Activated CD4-positive, alpha-beta T cell treated with anti-CD3 and anti-CD28 coated beads for 24 hours (primary cell): ENCODE data around the gene CD200R1L.
"Not testable (repeated sequence)": the region's sequence is repeated elsewhere in the genome, so short reads cannot be mapped to it uniquely, and the experiment has no call there.

ENCODE experiments used
- DNase-seq, 2 donors: peaks; one replicate each; pipeline ENCODE4 v3.0.0-alpha.2; 2020; ENCODE audit warnings: low read depth in 2 of 2

The CD200R1L gene, protein sequence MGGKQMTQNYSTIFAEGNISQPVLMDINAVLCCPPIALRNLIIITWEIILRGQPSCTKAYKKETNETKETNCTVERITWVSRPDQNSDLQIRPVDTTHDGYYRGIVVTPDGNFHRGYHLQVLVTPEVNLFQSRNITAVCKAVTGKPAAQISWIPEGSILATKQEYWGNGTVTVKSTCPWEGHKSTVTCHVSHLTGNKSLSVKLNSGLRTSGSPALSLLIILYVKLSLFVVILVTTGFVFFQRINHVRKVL

DNA sequence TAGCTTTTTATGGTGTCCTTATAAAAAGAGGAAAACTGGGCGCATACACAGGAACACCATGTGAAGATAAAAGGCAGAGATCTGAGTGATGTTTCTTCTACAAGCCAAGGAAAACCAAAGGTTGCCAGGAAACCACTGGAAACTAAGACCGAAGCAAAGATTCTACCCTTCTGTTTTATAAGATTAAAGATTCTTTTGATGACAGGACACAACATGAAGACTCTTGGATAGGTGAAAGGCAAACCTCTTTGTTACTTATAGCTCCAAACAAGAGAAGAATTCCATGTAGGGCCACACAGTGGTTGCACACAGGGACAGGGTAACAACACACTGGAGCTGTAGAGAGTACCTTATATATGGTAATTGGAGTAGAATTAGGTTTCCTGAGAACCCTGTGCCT is at the start of gene CD200R1L:
CD200R1L (minus strand) TSS at position 101 of the 400 bp plus-strand sequence. CDS start 17,497 bp downstream, outside the sequence.
- no peak for DNase-seq

- DNase-seq = no peak
Observed at GRCh38 chr3:112894258-112894657, 47.6 kb upstream of the CD200R1L start.

- DNase-seq = no peak
Observed at GRCh38 chr3:112889357-112889756, 42.7 kb upstream of the CD200R1L start.

- DNase-seq = no peak
Observed at GRCh38 chr3:112888381-112889085, 41.9 kb upstream of the CD200R1L start.

GRCh38 chr3:112884678-112885290 is 38.1 kb upstream of the CD200R1L start:
- no peak for DNase-seq

DNA sequence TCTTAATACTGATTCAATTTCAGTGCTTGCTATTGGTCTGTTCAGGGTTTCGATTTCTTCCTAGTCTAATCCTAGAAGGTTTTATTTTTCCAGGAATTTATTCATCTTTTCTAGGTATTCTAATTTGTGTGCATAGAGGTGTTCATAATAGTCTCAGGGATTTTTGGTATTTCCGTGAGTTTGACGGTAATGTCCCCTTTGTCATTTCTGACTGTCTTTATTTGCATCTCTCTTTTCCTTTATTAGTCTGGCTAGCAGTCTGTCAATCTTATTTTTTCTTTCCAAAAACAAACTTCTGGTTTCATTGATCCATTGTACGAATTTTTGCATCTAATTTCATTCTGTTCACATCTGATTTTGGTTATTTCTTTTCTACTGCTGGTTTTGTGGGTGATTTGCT is 35.2 kb upstream of the CD200R1L start:
- no peak for DNase-seq

- DNase-seq = no peak
Observed at GRCh38 chr3:112875561-112875960, 28.9 kb upstream of the CD200R1L start.

DNA sequence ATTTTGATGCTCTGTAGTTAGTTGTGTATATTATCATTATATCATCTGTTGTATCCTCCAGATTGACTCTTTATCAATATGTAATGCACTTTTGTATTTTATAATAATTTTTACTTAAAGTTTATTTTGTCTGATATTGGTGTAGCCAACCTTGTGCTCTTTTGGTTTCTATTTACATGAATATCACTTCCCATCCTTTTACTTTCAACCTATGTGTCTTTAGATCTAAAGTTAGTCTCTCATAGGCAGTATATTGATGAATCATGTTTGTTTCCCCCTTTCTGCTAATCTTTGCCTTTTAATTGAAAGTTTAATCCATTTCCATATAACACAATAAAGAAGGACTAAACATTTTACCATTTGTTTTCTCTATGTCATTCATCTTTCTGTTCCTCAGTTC is 28.1 kb upstream of the CD200R1L start:
- DNase-seq = no peak

GRCh38 chr3:112873632-112874031 is 27.0 kb upstream of the CD200R1L start:
- no peak for DNase-seq

DNA sequence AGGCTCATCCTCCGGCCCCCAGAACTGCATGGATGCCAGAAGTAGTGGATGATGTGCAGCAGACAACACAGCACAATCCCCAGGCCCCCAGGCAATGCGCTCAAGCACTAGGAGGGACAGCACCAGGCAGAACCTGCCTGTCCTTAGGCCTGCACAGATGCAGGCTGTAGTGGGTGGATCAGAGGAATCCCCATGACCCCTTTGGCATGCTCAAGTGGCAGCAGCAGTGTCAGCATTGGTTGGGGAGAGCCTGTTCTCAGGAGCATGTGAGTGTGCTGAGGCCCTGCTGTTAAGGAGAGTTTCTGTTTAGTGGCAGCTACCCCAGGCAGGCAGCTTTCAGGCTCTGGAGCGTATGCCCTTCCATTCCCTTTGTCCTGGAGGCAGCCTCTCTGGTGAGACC is 25.1 kb upstream of the CD200R1L start:
- no peak for DNase-seq

GRCh38 chr3:112865757-112866156 is 19.1 kb upstream of the CD200R1L start:
- DNase-seq = no peak

DNA sequence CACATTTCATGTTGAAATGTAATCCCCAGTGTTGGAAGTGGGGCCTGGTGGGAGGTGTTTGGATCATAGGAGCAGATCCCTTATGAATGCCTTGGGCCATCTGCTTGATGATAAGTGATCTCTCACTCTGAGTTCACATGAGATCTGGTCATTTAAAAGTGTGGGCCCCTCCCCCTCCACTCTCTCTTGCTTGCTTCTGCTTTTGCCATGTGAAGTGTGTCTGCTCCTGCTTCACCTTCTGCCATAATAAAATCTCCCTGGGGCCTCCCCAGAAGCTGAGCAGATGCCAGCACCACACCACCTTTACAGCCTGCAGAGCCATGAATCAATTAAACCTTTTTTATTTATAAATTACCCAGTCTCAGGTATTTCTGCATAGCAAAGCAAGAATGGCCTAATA is 14.2 kb upstream of the CD200R1L start:
- DNase-seq = no peak

GRCh38 chr3:112858410-112859069 is 11.9 kb upstream of the CD200R1L start:
- DNase-seq = no peak

DNA sequence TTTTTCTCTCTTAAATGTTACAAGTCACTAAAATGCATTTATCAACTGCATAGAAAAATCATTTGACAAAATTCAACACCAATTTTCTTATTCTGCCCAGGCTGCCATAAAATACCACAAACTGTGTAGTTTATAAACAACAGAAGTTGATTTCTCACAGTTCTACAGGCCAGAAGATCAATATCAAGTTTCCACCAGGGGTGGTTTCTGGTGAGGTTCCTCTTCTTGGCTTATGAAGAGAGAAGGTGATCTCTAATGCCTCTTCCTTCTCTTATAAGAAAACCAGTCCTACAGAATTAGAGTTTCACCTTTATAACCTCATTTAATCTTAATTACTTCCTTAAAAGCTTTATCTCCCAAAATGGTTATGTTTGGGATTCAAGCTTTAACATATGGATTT is 10.9 kb upstream of the CD200R1L start:
- no peak for DNase-seq

DNA sequence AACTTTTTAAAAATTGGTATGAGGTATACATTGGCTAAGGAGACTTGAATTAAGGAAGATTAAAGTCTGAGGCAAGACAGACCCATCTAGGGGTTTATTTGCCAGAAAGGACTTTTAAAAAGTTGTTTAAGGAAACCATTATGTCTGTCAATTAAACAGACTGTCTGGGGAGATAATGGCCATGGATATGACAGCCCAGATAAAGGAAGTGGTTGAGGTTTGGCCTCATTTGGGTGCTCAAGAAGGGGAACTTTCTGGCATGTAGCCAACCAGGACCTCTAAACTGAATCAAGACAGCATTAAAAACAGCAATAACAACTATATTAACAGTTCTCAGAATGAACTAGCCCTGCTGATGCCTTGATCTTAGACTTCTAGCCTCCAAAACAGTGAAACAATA is 9.9 kb upstream of the CD200R1L start:
- no peak for DNase-seq

DNA sequence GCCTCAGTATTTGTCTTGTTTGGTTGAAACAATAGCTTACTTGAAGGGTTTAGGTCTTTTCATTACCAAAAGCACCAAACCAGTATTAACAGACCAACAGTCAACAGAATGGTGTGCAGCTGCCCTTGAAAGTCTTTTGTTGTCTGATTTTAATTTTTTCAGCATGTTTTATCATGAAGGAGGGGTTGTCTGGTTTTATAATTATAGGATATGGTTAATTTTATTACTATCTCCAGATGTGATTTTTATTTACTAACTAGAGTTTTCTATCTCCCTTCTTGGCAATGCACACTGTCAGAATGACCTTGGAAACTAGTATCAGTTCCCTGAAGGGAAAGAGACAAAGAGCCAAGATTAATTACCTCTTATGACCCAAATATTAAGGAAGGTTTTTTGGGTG is 9.2 kb upstream of the CD200R1L start:
- no peak for DNase-seq

DNA sequence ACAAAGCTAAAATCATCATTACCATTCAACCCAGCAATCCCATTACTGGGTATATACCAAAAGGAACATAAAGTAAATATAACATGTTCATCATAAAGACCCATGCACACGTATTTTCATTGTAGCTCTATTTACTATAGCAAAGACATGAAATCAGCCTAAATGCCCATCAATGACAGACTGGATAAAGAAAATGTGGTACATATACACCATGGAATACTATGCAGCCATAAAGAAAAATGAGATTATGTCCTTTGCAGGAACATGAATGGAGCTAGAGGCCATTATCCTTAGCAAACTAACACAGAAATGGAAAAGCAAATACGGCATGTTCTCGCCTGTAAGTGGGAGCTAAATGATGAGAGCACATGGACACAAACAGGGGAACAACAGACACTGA is 8.4 kb upstream of the CD200R1L start:
- not testable (repeated sequence) for DNase-seq

DNA sequence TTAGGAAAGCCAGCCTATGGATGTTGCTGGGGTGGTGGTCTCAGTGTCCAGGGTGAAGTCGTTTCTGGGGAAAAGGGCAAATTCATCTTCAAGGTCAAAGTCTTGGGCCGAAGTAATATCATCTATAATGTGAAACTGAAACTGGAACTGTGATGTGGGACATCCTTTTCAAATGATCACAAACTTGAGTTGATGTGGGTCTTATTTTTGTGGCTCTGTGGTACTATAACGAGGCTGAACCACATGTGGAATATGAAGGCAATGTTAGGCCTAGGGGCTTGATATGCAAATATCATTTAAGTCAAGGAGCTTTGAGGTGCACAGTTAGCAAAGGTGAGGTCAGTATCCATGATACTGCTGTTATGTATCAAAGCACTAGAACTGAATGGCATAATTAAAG is 1.5 kb upstream of the CD200R1L start:
- DNase-seq = no peak

GRCh38 chr3:112847692-112848091 is 1.0 kb upstream of the CD200R1L start:
- no peak for DNase-seq

- no peak for DNase-seq
Observed at GRCh38 chr3:112845772-112846171, 892 bp downstream of the CD200R1L start.

DNA sequence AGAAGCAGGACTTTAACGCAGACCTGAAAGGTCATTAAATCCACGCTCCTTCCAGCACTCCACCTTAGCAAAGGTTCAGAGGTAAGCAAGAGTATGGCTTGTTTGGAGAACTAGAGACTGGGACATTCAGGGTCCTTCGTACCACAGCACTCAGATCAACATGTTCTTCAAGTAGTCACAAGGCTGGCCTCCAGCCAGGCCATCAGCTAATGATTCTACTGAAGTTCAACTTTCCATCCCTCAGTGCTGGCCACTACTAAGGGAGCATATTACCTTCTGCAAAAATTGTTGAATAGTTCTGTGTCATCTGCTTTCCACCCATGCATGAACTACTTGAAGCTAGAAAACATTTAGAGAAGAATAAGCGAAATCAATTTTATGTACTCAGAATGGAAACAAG is 17.6 kb downstream of the CD200R1L start:
- no peak for DNase-seq
